Ecto neural progenitor cell (in vitro differentiated cells): Measurements from ENCODE around the gene RIMKLB.

Experiments
- DNase-seq: peaks from one replicate; pipeline ENCODE4 v3.0.0-alpha.2; 2018; ENCODE audit warnings: low spot score

Gene RIMKLB

GRCh38 chr12:8697476-8698131, at the start of gene RIMKLB:
TSS of gene RIMKLB (plus strand) at chr12:8697991. CDS start at chr12:8713867, 15,876 bp downstream.
- DNase-seq: peak; percentile 90

GRCh38 chr12:8648576-8649205, 49.1 kb upstream of the RIMKLB start:
- no peak for DNase-seq

- no peak for DNase-seq
Observed at GRCh38 chr12:8655421-8655820, 42.4 kb upstream of the RIMKLB start.

- DNase-seq: no peak
Observed at GRCh38 chr12:8658346-8658745, 39.4 kb upstream of the RIMKLB start.

DNA sequence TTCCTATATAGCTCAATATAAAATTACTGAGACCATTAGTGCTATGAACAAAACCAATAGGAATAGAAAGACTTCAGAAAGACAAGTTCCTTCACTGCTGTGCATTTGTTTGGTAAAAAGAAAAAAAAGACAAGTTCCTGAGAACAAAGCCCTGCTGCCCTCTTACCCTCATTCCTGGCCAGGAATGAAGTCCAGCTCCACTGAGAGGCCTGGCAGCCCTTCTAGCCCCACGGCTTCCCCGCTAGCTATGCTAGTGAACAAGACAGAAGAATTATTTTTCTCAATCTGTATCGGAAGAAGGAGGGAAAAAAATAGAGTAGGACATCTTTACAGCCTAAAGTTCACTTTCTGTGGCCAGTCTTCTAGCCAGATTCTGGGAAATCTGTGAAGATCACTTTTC, 36.8 kb upstream of the RIMKLB start:
- no peak for DNase-seq

DNA sequence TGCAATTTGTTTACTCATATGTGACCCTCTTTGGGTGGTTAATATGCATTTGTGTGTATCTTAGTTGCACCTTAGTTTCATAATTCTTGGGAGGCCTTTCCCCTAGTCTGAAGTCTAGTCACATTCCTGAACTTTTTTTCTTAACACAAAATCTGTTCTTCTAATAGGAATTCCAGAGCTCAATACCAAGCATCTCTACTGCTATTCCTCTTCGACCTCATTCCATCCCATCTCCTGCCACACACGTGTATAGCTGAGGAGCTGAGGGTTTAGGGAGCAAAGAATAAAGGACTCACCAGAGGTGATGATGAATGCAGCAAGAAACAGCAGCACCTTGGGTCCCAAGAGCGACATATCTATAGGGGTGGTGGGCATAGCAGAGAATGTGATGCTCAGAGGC, 36.0 kb upstream of the RIMKLB start:
- no peak for DNase-seq

DNA sequence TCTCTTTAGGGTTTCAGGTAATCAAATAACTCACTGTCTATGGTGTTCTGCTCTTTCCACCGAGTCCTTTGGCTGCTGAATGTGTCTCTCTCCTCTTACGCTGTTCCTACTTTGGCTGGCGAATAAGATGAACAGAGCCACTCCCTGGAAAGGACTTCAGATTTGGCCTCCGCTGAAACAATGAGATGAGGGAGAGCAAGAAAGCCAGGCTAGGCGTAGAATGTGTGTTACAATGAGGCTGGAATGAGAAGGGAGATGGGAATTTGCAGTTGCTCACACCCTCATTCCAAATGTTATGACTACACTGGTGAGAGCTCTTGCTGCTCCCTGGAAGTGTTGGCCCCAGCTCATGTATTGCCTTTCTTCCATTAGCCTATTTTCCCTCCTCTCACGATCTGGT, 35.2 kb upstream of the RIMKLB start, which contains the start of gene MFAP5:
MFAP5 (minus strand) TSS at position 234 of the 400 bp plus-strand sequence. CDS start 722 bp downstream, outside the sequence.
- no peak for DNase-seq

GRCh38 chr12:8664228-8664913, 33.4 kb upstream of the RIMKLB start:
- DNase-seq: no peak

- no peak for DNase-seq
Observed at GRCh38 chr12:8665759-8666158, 32.0 kb upstream of the RIMKLB start.

- DNase-seq: no peak
Observed at GRCh38 chr12:8667270-8667669, 30.5 kb upstream of the RIMKLB start.

DNA sequence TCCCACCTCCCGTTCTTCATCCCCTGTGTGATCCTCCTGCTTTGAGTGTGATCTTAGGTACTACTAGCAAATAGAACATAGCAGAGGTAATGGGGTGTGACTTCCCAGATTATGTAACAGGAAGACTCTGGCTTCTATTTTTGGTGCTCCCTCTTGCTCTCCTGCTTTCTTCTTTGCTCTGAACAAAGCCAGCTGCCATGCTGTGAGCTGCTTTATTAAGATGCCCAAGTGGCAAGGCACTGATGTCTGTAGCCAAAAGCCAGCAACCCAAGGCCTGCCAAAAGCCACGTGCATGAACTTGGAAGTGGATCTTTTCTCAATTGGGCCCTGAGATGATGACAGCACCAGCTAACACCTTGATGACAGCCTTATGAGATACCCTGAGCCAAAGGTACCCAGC, 29.4 kb upstream of the RIMKLB start:
- no peak for DNase-seq

GRCh38 chr12:8672381-8672780, 25.4 kb upstream of the RIMKLB start:
- DNase-seq: no peak

DNA sequence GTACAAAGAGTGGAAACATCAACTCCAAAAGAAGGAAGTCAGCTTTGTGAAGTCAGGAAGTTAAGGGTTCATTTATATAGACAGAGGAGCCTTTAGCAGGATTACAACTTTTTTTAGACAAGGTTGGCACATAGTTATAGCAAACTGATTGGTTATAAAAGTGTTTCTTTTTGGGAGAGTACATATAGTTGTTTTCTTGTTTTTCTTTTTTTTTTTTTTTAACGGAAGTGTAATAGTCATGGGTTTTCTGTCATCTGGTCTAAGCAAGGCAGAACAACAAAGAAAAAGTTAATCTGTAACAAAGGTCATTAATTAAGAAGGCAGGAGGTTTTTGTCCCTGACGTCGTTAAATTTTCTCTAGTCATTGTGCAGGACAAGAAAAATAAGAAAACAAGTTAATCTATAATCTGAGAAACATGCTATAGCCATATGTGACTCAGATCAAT, 22.2 kb upstream of the RIMKLB start:
- no peak for DNase-seq

DNA sequence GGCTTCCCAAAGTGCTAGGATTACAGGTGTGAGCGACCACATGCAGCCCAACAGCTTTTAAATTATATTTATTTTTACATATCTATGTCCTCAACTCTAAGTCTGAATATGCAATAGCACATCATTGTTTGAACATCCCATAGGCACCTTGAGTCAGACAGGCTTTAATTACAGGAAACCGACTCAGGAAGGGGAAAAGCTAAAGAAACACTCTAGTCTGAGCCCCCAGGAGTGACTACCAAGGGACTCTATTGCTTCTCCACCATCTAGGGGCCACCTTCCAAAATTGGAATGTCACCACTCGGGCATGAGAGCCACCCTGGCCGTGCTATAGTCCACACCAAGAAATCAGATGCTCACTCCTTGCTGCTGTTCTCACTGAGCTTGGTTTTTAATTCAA, 21.1 kb upstream of the RIMKLB start:
- DNase-seq: no peak

DNA sequence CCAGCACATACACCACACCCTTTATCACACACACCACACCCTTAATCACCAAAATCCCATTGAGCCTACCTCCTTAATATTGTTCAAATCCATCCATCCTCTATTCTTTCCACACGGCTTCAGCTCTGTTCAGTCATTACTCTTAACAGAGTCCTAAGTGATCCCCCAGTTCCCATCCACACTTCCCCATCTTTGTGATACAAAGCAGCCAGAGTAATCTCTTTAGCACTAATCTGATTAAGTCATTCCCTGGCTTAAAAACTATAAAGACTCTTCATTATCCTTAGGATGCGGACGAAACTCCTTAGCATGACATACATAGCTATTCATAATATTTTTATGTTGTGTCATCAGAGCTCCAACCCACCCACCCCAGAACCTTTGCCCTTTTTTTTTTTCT, 20.4 kb upstream of the RIMKLB start:
- no peak for DNase-seq

- no peak for DNase-seq
Observed at GRCh38 chr12:8678661-8679111, 19.1 kb upstream of the RIMKLB start.

DNA sequence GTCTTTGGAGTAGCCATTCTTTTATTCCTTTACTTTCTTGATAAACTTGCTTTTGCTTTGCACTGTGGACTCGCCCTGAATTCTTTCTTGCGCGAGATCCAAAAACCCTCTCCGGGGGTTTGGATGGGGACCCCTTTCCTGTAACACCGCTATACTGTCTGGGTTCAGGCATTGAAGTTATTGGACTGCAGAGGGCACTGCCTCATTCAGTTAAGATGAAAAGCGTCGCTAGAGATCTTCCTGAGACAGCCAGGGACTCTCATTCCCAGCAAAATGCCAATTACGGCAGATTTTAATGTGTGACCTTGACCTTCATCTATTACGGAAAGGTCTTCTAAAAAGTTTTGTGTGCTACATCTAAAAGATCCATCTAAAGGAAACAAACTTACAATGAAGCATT, 17.3 kb upstream of the RIMKLB start:
- no peak for DNase-seq

- DNase-seq: no peak
Observed at GRCh38 chr12:8681129-8681884, 16.5 kb upstream of the RIMKLB start.

GRCh38 chr12:8685051-8685450, 12.7 kb upstream of the RIMKLB start:
- no peak for DNase-seq

- DNase-seq: peak; percentile 62
Observed at GRCh38 chr12:8687846-8688601, 9.8 kb upstream of the RIMKLB start.

DNA sequence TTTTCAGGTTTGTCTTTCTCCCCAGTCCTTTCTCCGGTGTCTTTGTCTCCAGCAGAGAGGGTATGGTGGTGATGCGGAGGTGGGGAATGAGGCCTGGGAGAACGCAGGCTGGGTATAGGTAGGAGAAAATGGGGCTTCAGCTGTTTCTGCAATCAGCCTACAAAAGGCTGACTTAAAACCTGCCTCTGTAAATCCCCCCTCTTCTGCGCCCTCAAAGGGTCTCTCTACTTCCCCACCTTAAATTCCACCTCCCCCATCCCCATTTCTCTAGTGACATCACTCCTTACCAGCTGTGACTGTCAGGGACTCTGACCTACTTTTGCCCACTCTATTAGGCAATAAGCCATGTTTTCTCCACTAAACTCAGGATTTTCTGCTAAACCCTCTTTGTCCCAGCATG, 8.1 kb upstream of the RIMKLB start:
- DNase-seq: no peak

DNA sequence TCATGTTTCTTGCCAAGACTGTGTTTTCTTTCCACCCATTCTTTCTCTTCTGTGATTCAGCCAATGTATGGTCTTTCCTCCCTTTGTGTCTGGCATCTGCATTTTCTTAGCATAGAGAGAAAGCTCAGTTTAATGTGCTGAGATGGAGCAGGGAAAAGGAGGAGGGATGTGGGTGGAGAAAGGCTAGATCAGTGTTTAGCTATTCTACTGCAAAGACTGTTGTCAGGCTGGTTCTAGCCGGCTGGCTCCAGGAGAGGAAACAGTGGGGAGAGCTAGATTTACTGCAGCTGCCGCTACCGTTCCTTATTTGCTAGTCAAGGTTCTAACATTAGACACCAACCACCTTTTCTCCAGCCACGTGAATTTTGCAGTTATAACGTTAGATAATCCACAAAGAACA, 5.2 kb upstream of the RIMKLB start:
- peak; percentile 79 for DNase-seq
